Activated naive CD4-positive, alpha-beta T cell treated with anti-CD3 and anti-CD28 coated beads for 36 hours (primary cell): ENCODE data around the gene DUSP15. TPM values are rescaled to one million over a fixed set of nuclear protein-coding genes. Genes with fewer than 3 reads are reported as not detected.
"Not testable (repeated sequence)": the region's sequence is repeated elsewhere in the genome, so short reads cannot be mapped to it uniquely, and the experiment has no call there.

ENCODE experiments used
- CTCF ChIA-PET: fragments of 350-600 bp; sonication (Branson Sonifier 250); formaldehyde crosslinking; loops from one replicate; lab custom pipeline; 2021; ENCODE audit warnings: antibody characterized with exemption; lab: Charles Lee
- DNase-seq: peaks from one replicate; pipeline ENCODE4 v3.0.0-alpha.2; 2020
- H3K27ac Mint-ChIP-seq: one replicate; pipeline ENCODE4 v1.8.0; 2021; ENCODE audit warnings: mild to moderate bottlenecking, mixed read lengths
- H3K27me3 Mint-ChIP-seq: one replicate; pipeline ENCODE4 v1.8.0; 2021; ENCODE audit warnings: low read depth, mixed read lengths
- H3K36me3 Mint-ChIP-seq: one replicate; pipeline ENCODE4 v1.8.0; 2021; ENCODE audit warnings: low read depth, mixed read lengths
- H3K4me1 Mint-ChIP-seq: one replicate; pipeline ENCODE4 v1.8.0; 2021; ENCODE audit warnings: low read depth, mixed read lengths
- H3K4me3 Mint-ChIP-seq: one replicate; pipeline ENCODE4 v1.8.0; 2021; ENCODE audit warnings: mild to moderate bottlenecking, moderate library complexity, mixed read lengths
- H3K9me3 Mint-ChIP-seq: one replicate; pipeline ENCODE4 v1.8.0; 2021; ENCODE audit warnings: mixed read lengths
- intact Hi-C: fragments of 100-400 bp; cut with micrococcal nuclease; formaldehyde crosslinking; loops from one replicate; pipeline ENCODE4 v1.15.1; 2023
- total RNA-seq, 2 experiments: library from RNA; stranded (reverse); gene quantifications; one replicate each; pipeline ENCODE4 v1.2.3, GENCODE V29; 2021

DUSP15 gene
- total RNA-seq, 2 experiments from 2014 or later: not detected

- DNase-seq: peak; percentile 79
- Mint-ChIP-seq H3K9me3 (no peaks in the 10 kb centered on the region), H3K27ac (no peak overlapping the region), H3K36me3 (no peaks in the 10 kb centered on the region), H3K4me3 (no peak overlapping the region), H3K4me1 (peaks cover 4% of the 10 kb centered on the region), H3K27me3 (peaks cover 3% of the 10 kb centered on the region)
- intact Hi-C loops: loop anchor here (1.0 to 5.0 kb wide), 5 partner anchors 24 to 270 kb away; partner anchors contain the start of gene PDRG1
- CTCF ChIA-PET: interaction anchor here (0.6 to 4.4 kb wide), 35 partner anchors 9 to 1167 kb away, joined by 3 to 53 read pairs (median 3); partner anchors contain the start of genes C20orf203, FOXS1 and PDRG1
Measured at GRCh38 chr20:31822421-31823330, 47.7 kb downstream of the DUSP15 start.

DNA sequence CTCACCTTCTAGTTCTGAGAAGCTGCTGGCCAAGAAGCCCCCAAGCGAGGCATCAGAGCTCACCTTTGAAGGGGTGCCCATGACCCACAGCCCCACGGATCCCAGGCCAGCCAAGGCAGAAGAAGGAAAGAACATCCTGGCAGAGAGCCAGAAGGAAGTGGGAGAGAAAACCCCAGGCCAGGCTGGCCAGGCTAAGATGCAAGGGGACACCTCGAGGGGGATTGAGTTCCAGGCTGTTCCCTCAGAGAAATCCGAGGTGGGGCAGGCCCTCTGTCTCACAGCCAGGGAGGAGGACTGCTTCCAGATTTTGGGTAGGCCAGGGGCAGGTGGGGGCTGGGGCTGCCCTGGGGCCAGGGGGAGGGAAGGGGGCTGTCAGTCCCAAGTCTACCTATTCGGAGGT lies 48.9 kb downstream of the DUSP15 start:
- Mint-ChIP-seq H3K9me3 (no peaks in the 10 kb centered on the region), H3K4me3 (no peak overlapping the region), H3K4me1 (peaks cover 4% of the 10 kb centered on the region), H3K27ac (no peak overlapping the region), H3K27me3 (peaks cover 3% of the 10 kb centered on the region), H3K36me3 (no peaks in the 10 kb centered on the region)
- CTCF ChIA-PET: interaction anchor here (0.6 to 4.4 kb wide), 7 partner anchors 12 to 103 kb away, joined by 3 to 53 read pairs (median 6); partner anchors contain the start of gene FOXS1
- intact Hi-C loops: loop anchor here (5.0 kb wide), 1 partner anchor 196 kb away; no protein-coding TSS in a partner anchor
- no peak for DNase-seq

- Mint-ChIP-seq H3K4me1 (peaks cover 4% of the 10 kb centered on the region), H3K27me3 (peaks cover 3% of the 10 kb centered on the region), H3K36me3 (no peaks in the 10 kb centered on the region), H3K27ac (no peak overlapping the region), H3K4me3 (no peak overlapping the region), H3K9me3 (no peaks in the 10 kb centered on the region)
- intact Hi-C loops: loop anchor here (5.0 kb wide), 1 partner anchor 197 kb away; no protein-coding TSS in a partner anchor
- no peak for DNase-seq
- CTCF ChIA-PET: no interaction called here
Measured at GRCh38 chr20:31820228-31820627, 50.1 kb downstream of the DUSP15 start.

DNA sequence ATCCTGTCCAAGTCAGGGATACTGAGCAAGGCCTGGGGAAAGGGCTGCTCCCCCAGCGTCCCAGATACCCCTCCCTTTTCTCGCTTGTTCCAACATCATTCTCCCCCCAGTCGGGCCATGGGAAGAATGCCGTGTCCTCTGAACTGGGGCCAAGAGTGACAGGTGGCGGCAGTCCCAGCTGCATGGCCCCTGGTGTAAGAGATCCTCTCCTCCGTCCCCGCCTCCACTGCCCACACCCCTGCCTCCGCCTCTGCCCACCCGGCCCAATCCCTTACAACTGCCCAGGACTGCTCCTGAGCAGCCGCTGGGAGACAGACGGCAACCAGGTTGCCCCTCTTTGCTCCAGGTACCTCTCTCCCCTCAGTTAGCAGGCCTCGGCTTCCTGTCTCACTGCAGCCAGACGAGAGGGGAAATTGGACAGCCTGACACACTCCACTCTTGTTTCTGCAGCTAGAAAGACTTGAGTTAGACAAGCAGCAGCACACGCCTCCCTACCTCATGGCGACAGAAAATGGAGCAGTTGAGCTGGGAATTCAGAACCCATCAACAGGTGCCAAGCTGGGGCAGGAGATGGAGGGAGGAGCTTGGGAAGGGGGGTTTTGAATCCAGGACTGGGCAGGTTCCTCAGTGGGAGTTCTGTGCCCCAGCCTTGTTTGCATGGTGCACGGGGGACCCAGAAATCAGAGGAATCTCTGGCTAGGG lies 51.1 kb downstream of the DUSP15 start, which contains the start of gene MYLK2:
TSS of gene MYLK2 (plus strand) at position 274 of the 702 bp plus-strand sequence. CDS start at position 499, 225 bp downstream.
- no peak within 1 kb of the TSS for H3K4me3 Mint-ChIP-seq
- no peaks in the 10 kb centered on the region for H3K9me3 Mint-ChIP-seq
- H3K27ac Mint-ChIP-seq: no peak within 1 kb of the TSS
- CTCF ChIA-PET: interaction anchor here (0.6 to 1.5 kb wide), 3 partner anchors 30 to 133 kb away, joined by 3 to 4 read pairs (median 3); no protein-coding TSS in a partner anchor
- peaks cover 3% of the 10 kb centered on the region for H3K27me3 Mint-ChIP-seq
- peaks cover 4% of the 10 kb centered on the region for H3K4me1 Mint-ChIP-seq
- no peak for DNase-seq
- intact Hi-C loops: no loop called here
- H3K36me3 Mint-ChIP-seq: no peaks in the 10 kb centered on the region

GRCh38 chr20:31818376-31818908 lies 51.9 kb downstream of the DUSP15 start:
- CTCF ChIA-PET: interaction anchor here (0.7 to 1.5 kb wide), 3 partner anchors 10 to 134 kb away, joined by 3 to 5 read pairs (median 4); no protein-coding TSS in a partner anchor
- Mint-ChIP-seq H3K27me3 (peaks cover 3% of the 10 kb centered on the region), H3K36me3 (no peaks in the 10 kb centered on the region), H3K4me1 (peaks cover 4% of the 10 kb centered on the region), H3K27ac (no peak overlapping the region), H3K4me3 (no peak overlapping the region), H3K9me3 (no peaks in the 10 kb centered on the region)
- intact Hi-C loops: no loop called here
- no peak for DNase-seq

DNA sequence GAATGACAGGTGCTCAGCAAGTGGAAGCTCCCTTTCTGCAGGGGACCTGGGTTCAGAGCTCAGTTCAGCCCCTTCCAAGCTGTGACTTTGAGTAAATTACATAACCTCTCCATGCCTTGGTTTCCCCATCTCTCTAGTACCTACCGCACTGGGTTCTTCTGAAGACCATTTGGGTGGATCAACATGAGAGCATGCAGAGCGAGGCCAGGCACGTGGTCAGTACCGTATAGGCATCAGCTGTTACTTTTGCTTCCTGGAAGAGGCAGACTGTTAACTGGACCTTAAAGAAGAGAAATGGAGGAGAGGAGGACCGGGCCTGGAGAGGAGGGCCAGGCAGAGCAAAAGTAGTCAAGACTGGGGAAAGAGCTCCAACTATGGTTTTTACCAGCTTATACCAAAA lies 52.9 kb downstream of the DUSP15 start:
- H3K27ac Mint-ChIP-seq: no peak overlapping the region
- H3K4me1 Mint-ChIP-seq: peaks cover 2% of the 10 kb centered on the region
- no peak for DNase-seq
- intact Hi-C loops: no loop called here
- peaks cover 3% of the 10 kb centered on the region for H3K27me3 Mint-ChIP-seq
- no peaks in the 10 kb centered on the region for H3K36me3 Mint-ChIP-seq
- H3K9me3 Mint-ChIP-seq: no peaks in the 10 kb centered on the region
- CTCF ChIA-PET: interaction anchor here (0.6 to 1.2 kb wide), 2 partner anchors 30 to 91 kb away, joined by 3 to 5 read pairs; no protein-coding TSS in a partner anchor
- no peak overlapping the region for H3K4me3 Mint-ChIP-seq

DNA sequence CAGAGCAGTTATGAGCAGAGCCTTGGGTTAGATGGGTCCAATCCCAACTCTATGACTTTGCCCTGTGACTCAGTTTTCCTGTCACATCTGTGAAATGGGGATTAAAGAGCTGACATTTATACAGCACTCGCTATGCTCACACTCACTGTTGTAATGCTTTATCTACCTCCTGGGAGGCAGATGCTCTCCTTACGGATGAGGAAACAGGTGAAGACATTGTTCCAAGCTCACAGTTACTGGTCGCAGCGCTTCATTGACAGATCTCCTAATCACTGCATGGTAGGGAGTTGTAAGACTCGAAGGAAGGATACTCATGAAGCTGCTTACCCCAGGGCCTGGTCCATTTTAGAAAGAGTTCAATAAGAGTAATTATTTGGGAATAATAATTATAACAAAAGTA lies 54.1 kb downstream of the DUSP15 start:
- Mint-ChIP-seq H3K27ac (no peak overlapping the region), H3K4me3 (no peak overlapping the region), H3K36me3 (no peaks in the 10 kb centered on the region), H3K27me3 (no peaks in the 10 kb centered on the region), H3K9me3 (no peaks in the 10 kb centered on the region), H3K4me1 (no peaks in the 10 kb centered on the region)
- DNase-seq: no peak
- intact Hi-C loops: no loop called here
- CTCF ChIA-PET: interaction anchor here (1.5 to 2.1 kb wide), 3 partner anchors 31 to 136 kb away, joined by 4 to 7 read pairs (median 5); no protein-coding TSS in a partner anchor

DNA sequence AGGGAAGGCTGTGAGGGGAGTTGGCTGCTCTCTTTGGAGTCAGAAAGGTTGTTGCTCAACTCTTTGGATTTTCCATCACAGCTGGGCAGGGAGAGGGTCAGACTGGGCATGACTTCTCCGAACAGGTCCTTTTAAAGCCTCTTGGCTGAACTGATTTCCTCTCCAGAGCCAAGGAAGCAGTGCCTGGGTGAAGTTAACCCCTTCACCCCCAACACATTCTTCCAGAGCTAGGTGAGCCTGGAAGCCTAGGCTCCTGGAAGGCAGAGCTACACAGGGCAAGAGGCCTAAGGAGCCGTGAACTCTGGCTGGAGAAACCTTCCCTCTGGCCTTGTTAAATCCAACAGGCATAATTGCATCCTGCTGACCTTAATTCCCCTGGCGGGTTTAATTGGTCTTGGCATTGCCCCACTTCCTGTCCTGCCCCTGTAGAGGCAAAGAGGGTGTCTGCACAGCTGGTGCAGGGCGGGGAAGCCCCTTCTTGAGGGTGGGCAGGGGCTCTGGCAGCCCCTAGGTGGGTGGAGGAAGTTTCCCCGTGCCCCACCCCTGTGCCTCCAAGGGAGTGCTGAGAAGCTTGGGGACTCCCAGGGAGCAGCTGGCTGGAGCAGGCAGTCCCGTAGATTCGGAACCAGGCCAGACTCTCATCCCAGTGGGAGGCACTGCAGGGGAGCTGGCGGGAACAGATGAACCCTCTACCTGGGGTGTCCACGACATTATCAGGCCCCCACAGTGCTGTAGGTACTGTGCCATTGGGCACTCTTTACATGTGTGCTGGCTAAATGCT lies 54.7 kb downstream of the DUSP15 start:
- no peaks in the 10 kb centered on the region for H3K27me3 Mint-ChIP-seq

DNA sequence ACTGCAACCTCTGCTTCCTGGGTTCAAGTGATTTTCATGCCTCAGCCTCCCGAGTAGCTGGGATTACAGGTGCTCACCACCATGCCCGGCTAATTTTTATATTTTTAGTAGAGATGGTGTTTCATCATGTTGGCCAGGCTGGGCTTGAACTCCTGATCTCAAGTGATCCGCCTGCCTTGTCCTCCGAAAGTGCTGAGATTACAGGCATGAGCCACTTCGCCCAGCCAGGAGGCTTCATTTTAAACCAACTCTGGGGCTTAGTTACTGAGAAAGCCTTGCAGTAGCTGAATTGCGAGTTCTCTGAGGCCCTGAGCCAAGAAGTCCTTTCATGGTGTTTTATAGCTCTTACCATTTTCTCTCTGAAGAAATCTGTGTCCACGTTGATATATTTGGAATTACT lies 56.2 kb downstream of the DUSP15 start:
- H3K4me3 Mint-ChIP-seq, H3K27ac Mint-ChIP-seq, H3K9me3 Mint-ChIP-seq, H3K36me3 Mint-ChIP-seq, DNase-seq, H3K4me1 Mint-ChIP-seq, H3K27me3 Mint-ChIP-seq, intact Hi-C loops: not testable (repeated sequence)
- CTCF ChIA-PET: interaction anchor here (0.6 to 2.1 kb wide), 4 partner anchors 9 to 64 kb away, joined by 3 to 5 read pairs (median 4); no protein-coding TSS in a partner anchor

More for the DNA sequence above, 54.7 kb downstream of the DUSP15 start:
- Mint-ChIP-seq H3K4me1 (no peaks in the 10 kb centered on the region), H3K4me3 (no peak overlapping the region), H3K9me3 (no peaks in the 10 kb centered on the region), H3K27ac (no peak overlapping the region), H3K36me3 (no peaks in the 10 kb centered on the region)
- DNase-seq: no peak
- CTCF ChIA-PET: interaction anchor here (1.5 to 2.1 kb wide), 3 partner anchors 31 to 137 kb away, joined by 4 to 7 read pairs (median 5); no protein-coding TSS in a partner anchor
- intact Hi-C loops: no loop called here

DNA sequence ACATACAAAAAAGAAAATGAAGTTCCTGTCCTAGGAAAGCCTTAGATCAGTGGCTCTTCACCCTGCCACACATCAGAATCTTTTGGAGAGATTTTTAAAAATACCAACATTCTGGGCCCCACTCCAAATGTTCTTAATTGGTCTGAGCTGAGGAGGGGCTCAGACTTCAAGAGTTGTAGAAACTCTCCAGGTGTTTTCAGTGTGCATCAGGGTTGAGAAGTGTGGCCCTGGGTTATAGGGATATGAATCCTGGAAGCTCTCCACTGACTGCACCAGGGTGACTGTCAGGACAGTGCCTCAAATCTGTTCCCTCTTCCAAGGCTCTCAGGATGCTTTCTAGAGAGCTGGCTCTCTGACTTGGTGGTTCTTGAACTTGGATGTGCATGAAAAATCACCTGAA lies 56.7 kb downstream of the DUSP15 start:
- CTCF ChIA-PET: interaction anchor here (0.6 to 1.8 kb wide), 3 partner anchors 9 to 63 kb away, joined by 3 to 4 read pairs (median 4); no protein-coding TSS in a partner anchor

More for the DNA sequence above, 56.7 kb downstream of the DUSP15 start:
- Mint-ChIP-seq H3K4me1 (no peaks in the 10 kb centered on the region), H3K9me3 (no peaks in the 10 kb centered on the region), H3K27me3 (no peaks in the 10 kb centered on the region), H3K36me3 (no peaks in the 10 kb centered on the region), H3K27ac (no peak overlapping the region), H3K4me3 (no peak overlapping the region)
- intact Hi-C loops: no loop called here
- DNase-seq: no peak
